HL-60 (cell line): Measurements from ENCODE around the gene UBAP2L.

Source experiments
- DNase-seq, 2 experiments: peaks; one replicate each; pipeline ENCODE4 v3.0.0-alpha.2; 2010 to 2020; ENCODE audit warnings: low read depth in 1 of 2, low spot score in 1 of 2
- H3K27ac ChIP-seq: fragments of 250-450 bp; sonication (Bioruptor Pico); replicated peaks from 2 replicates; pipeline ENCODE4 v1.5.1; 2020; ENCODE audit warnings: mild to moderate bottlenecking, moderate library complexity
- H3K27me3 ChIP-seq: fragments of 250-450 bp; sonication (Bioruptor Pico); 2 replicates; pipeline ENCODE4 v1.5.1; 2021; ENCODE audit warnings: mild to moderate bottlenecking, moderate library complexity; ENCODE audit not compliant: insufficient read depth, poor library complexity, severe bottlenecking
- H3K4me3 ChIP-seq: replicated peaks from 2 replicates; pipeline ENCODE4 v1.5.1; 2011; ENCODE audit warnings: mild to moderate bottlenecking, control low read depth, low read length; ENCODE audit not compliant: insufficient read depth
- CTCF ChIP-seq: IDR thresholded peaks from one replicate; pipeline ENCODE4 v1.5.1; 2011; ENCODE audit warnings: low read length, control low read depth, inconsistent platforms; ENCODE audit not compliant: insufficient read depth
- GABPA ChIP-seq: IDR thresholded peaks from 2 replicates; pipeline ENCODE4 v1.6.1; 2012; ENCODE audit warnings: low read depth
- POLR2AphosphoS5 ChIP-seq: IDR thresholded peaks from 2 replicates; pipeline ENCODE4 v1.6.1; 2012; ENCODE audit warnings: low read depth
- SPI1 ChIP-seq: IDR thresholded peaks from 2 replicates; pipeline ENCODE4 v1.6.1; 2012; ENCODE audit warnings: low read depth, mild to moderate bottlenecking, borderline replicate concordance
- TF ChIP-seq, protein P1 (sequence below): IDR thresholded peaks from 2 replicates; pipeline ENCODE4 v1.6.1; 2012; ENCODE audit warnings: low read depth; ENCODE audit not compliant: insufficient replicate concordance

Gene UBAP2L

DNA sequence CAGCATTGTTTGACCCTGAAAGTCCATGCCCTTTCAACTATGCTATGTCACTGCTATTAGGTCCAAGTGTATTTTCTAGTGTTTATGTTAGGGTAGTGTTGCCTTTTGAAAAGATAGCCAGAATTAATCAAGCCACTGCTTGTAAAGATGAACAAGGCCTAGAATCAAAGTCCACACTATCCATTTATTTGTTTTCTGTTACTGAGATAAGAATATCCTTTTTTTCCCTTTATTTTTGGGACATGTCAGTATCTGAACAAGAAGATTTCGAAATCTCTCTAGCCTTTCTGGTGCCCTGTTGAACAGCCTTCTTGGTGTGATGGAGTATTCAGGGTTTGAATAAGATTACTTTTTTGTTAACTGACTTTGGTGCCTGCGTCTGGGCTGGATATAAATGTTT, 16.7 kb downstream of the UBAP2L start:
- no peaks in the 10 kb centered on the region for H3K27me3 ChIP-seq
- no peak overlapping the region for H3K4me3 ChIP-seq
- TF ChIP-seq GABPA (no peak), SPI1 (no peak), CTCF (no peak), POLR2AphosphoS5 (no peak)
- TF ChIP-seq, protein P1, sequence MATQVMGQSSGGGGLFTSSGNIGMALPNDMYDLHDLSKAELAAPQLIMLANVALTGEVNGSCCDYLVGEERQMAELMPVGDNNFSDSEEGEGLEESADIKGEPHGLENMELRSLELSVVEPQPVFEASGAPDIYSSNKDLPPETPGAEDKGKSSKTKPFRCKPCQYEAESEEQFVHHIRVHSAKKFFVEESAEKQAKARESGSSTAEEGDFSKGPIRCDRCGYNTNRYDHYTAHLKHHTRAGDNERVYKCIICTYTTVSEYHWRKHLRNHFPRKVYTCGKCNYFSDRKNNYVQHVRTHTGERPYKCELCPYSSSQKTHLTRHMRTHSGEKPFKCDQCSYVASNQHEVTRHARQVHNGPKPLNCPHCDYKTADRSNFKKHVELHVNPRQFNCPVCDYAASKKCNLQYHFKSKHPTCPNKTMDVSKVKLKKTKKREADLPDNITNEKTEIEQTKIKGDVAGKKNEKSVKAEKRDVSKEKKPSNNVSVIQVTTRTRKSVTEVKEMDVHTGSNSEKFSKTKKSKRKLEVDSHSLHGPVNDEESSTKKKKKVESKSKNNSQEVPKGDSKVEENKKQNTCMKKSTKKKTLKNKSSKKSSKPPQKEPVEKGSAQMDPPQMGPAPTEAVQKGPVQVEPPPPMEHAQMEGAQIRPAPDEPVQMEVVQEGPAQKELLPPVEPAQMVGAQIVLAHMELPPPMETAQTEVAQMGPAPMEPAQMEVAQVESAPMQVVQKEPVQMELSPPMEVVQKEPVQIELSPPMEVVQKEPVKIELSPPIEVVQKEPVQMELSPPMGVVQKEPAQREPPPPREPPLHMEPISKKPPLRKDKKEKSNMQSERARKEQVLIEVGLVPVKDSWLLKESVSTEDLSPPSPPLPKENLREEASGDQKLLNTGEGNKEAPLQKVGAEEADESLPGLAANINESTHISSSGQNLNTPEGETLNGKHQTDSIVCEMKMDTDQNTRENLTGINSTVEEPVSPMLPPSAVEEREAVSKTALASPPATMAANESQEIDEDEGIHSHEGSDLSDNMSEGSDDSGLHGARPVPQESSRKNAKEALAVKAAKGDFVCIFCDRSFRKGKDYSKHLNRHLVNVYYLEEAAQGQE, result no peak

DNA sequence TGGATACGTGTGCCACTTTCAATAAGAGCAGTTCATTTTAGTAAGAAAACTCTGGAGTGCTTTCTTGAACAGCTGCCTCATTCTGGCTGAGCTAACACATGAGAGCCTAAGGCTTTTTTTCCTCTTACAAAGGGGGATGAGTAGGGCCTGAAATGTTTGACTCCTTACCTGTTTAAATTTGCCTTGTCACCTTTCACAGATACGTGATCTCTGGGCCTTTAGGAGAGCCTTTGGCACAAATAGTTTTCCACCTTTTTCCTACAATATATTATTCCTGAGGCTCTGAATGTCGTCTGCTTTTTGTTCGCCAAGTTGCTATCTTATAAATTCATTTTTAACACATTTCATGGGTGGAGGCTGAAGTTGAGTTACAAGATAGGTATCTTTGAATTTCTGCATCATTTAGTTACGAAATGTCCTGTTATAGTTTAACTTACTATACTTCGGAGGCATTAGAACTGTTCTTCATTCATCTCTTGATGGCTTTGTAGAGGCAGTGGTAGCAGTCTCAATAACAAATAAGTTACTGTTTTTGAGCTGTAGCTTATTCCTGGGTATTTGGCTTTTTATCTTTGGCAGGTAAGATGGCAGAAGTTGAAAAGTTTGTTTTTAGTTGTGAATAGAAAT, 17.2 kb downstream of the UBAP2L start:
- Histone ChIP-seq H3K4me3 (no peak overlapping the region), H3K27ac (no peak overlapping the region), H3K27me3 (no peaks in the 10 kb centered on the region)
- TF ChIP-seq CTCF (no peak), POLR2AphosphoS5 (no peak), SPI1 (no peak), GABPA (no peak)
- TF ChIP-seq, protein P1, result no peak
- DNase-seq, result no peak

More for the DNA sequence above, 16.7 kb downstream of the UBAP2L start:
- no peak overlapping the region for H3K27ac ChIP-seq
- no peak for DNase-seq

DNA sequence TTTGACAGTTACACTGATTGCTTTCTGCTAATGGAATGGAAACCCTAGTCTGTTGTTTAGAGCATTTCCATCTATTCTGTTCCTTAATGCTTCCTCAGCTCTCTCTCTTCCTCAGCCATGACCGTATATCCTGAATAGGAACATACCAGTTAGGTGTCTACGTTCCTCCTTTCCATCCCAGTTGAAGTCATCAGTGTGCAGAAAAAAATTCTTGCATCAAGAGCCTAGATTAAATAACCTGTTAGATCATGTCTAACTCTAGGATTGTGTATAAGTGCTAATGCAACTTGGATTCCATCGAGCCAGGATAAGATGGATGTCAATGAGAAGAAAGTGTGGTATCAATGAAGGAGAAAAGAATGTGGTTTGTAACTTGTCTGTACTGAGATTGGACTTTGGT, 18.7 kb downstream of the UBAP2L start:
- Histone ChIP-seq H3K4me3 (no peak overlapping the region), H3K27me3 (no peaks in the 10 kb centered on the region), H3K27ac (no peak overlapping the region)
- no peak for DNase-seq
- TF ChIP-seq, protein P1, result no peak
- TF ChIP-seq SPI1, result no peak
- no peak for TF ChIP-seq POLR2AphosphoS5
- no peak for TF ChIP-seq GABPA
- TF ChIP-seq CTCF, result no peak
